ENCODE results near the gene CSF3R. TPM values are rescaled to one million over a fixed set of nuclear protein-coding genes. Genes with fewer than 3 reads are reported as not detected.

The CSF3R gene
- total RNA-seq, 2 experiments from 2014 or later: not detected

DNA sequence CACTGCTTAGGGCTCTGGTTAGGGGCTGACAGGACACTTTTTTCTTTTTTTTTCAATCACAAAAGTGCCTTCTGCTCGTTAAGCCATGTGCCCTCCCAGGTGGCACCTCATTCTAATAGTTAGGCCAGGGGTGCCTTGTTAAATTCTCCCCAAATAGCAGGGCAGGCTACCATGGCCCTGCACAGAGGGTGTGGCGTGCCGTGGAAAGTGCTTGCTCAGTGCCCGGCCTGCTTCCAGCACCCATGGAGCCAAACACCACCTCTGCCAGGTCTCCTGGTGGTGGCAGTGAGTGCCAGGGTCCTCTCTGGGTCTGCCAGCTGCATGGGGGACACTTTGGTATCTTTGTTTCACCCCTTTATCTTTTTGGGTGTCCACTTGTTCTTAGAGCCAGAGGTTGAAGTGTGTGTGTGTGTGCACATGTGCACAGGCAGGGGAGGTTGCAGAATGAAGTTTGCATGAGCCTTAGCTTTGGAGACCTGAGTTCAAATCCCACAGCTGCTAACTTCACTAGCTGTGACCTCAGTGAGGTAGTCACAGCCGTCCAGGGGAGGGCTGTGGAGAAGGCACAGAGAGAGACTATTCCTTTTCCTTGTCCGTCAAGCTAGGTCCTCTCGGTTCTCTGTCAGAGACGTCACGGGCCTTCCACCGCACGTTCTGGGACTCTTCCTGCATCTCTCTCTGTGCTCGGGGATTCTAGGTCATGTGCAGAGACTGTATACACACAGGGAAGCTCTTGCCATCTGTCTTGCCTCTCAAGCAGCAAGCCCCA is 39.9 kb upstream of the CSF3R start:
- BruUV-seq (replicated peaks): no TSS peak
- TF ChIP-seq EZH2phosphoT487 (IDR thresholded peaks at IDR 0.05; ENCODE audit: borderline replicate concordance, low read depth, low read length): no peak
- Histone ChIP-seq H3K4me2 (ENCODE audit: low read length) (no peak overlapping the region), H3K4me3 (ENCODE audit: low read depth, low read length, poor library complexity, severe bottlenecking) (no peak overlapping the region), H3K9me3 (ENCODE audit: low read length) (no peaks in the 10 kb centered on the region), H2AFZ (ENCODE audit: low read length) (no peak overlapping the region), H3K79me2 (ENCODE audit: insufficient read depth, low read depth, low read length) (no peaks in the 10 kb centered on the region), H3K27ac (ENCODE audit: low read depth, low read length, poor library complexity, severe bottlenecking) (no peak overlapping the region), H3K36me3 (ENCODE audit: insufficient read depth, low read length) (no peaks in the 10 kb centered on the region), H4K20me1 (ENCODE audit: insufficient read depth, low read length) (no peaks in the 10 kb centered on the region), H3K4me1 (ENCODE audit: insufficient read depth, low read length, poor library complexity, severe bottlenecking) (no peaks in the 10 kb centered on the region), H3K9me2 (ENCODE audit: insufficient read depth, low read length) (no peaks in the 10 kb centered on the region)
- no peak for DNase-seq (ENCODE audit: low spot score)
- intact Hi-C loops (cut with micrococcal nuclease; ENCODE audit: unreplicated experiment): no loop called here
- ChIA-PET CTCF (ENCODE audit: unreplicated experiment) (no interaction called here), POLR2A (no interaction called here)

DNA sequence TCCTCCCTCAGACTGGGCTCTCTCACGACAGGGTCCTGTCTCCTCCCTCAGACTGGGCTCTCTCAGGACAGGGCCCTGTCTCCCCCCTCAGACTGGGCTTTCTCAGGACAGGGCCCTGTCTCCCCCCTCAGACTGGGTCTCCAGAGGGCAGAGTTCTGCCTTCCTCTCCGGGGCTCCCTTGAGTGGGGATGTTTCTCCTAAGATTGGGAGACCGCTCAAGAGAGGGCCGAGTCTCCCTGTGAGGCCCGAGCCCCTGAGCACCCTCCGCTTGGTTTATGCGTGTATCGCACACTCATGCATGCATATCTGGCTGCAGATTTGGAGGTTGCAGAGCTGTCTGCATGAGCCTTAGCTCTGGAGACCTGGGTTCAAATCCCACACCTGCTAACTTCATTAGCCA is 39.3 kb upstream of the CSF3R start:
- TF ChIP-seq EZH2phosphoT487 (IDR thresholded peaks at IDR 0.05; ENCODE audit: borderline replicate concordance, low read depth, low read length): no peak
- TF ChIP-seq, protein P1, sequence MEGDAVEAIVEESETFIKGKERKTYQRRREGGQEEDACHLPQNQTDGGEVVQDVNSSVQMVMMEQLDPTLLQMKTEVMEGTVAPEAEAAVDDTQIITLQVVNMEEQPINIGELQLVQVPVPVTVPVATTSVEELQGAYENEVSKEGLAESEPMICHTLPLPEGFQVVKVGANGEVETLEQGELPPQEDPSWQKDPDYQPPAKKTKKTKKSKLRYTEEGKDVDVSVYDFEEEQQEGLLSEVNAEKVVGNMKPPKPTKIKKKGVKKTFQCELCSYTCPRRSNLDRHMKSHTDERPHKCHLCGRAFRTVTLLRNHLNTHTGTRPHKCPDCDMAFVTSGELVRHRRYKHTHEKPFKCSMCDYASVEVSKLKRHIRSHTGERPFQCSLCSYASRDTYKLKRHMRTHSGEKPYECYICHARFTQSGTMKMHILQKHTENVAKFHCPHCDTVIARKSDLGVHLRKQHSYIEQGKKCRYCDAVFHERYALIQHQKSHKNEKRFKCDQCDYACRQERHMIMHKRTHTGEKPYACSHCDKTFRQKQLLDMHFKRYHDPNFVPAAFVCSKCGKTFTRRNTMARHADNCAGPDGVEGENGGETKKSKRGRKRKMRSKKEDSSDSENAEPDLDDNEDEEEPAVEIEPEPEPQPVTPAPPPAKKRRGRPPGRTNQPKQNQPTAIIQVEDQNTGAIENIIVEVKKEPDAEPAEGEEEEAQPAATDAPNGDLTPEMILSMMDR (conservative IDR thresholded peaks at IDR 0.05; ENCODE audit: low read length): no peak
- no peak overlapping the region for H2AFZ ChIP-seq (ENCODE audit: low read length)

DNA sequence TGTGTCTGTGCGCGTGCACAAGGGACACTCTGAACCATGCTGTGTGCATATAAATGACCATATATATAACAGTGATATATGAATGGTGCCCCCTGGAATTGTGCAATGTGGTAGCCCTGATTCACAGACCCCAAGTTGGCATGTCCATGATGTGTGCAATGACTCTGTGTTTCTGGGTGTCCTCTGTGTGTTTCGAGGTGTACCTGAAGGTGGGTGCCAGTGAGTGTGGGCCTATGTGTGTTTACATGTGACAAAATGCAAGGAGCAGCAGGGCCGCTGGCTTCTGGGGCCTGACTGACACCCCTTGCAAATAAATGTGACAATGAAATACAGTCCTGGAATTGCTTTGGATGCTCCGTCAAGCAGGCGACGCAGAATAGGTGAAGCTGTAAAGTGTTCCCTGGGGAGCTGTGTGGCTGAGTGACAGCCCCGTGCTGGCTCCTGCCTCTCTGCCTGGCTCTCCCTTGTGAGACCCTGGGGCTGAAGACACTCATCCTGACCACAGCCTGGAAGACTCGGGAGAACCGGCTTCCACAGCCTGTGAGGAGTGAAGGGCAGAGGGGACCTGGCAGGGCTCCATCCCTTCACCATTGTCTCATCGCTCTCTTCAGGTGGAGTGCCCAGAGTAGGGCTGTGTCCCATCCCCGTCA is 38.2 kb upstream of the CSF3R start:
- ChIA-PET CTCF (ENCODE audit: unreplicated experiment) (no interaction called here), POLR2A (no interaction called here)
- no peak for DNase-seq (ENCODE audit: low spot score)
- intact Hi-C loops (cut with micrococcal nuclease; ENCODE audit: unreplicated experiment): no loop called here
- Histone ChIP-seq H3K4me2 (ENCODE audit: low read length) (no peak overlapping the region), H3K4me3 (ENCODE audit: low read depth, low read length, poor library complexity, severe bottlenecking) (no peak overlapping the region), H3K36me3 (ENCODE audit: insufficient read depth, low read length) (no peaks in the 10 kb centered on the region), H3K27ac (ENCODE audit: low read depth, low read length, poor library complexity, severe bottlenecking) (no peak overlapping the region), H3K9me3 (ENCODE audit: low read length) (no peaks in the 10 kb centered on the region), H3K79me2 (ENCODE audit: insufficient read depth, low read depth, low read length) (no peaks in the 10 kb centered on the region), H3K9me2 (ENCODE audit: insufficient read depth, low read length) (no peaks in the 10 kb centered on the region), H3K4me1 (ENCODE audit: insufficient read depth, low read length, poor library complexity, severe bottlenecking) (no peaks in the 10 kb centered on the region), H4K20me1 (ENCODE audit: insufficient read depth, low read length) (no peaks in the 10 kb centered on the region), H2AFZ (ENCODE audit: low read length) (no peak overlapping the region)
- BruUV-seq (replicated peaks): no TSS peak
- no peak for TF ChIP-seq EZH2phosphoT487 (IDR thresholded peaks at IDR 0.05; ENCODE audit: borderline replicate concordance, low read depth, low read length)
- TF ChIP-seq, protein P1 (conservative IDR thresholded peaks at IDR 0.05; ENCODE audit: low read length): no peak

More for the DNA sequence above, 39.3 kb upstream of the CSF3R start:
- intact Hi-C loops (cut with micrococcal nuclease; ENCODE audit: unreplicated experiment): no loop called here
- Histone ChIP-seq H3K27ac (ENCODE audit: low read depth, low read length, poor library complexity, severe bottlenecking) (no peak overlapping the region), H3K4me2 (ENCODE audit: low read length) (no peak overlapping the region), H3K9me2 (ENCODE audit: insufficient read depth, low read length) (no peaks in the 10 kb centered on the region), H3K4me1 (ENCODE audit: insufficient read depth, low read length, poor library complexity, severe bottlenecking) (no peaks in the 10 kb centered on the region), H3K36me3 (ENCODE audit: insufficient read depth, low read length) (no peaks in the 10 kb centered on the region), H3K9me3 (ENCODE audit: low read length) (no peaks in the 10 kb centered on the region), H4K20me1 (ENCODE audit: insufficient read depth, low read length) (no peaks in the 10 kb centered on the region), H3K79me2 (ENCODE audit: insufficient read depth, low read depth, low read length) (no peaks in the 10 kb centered on the region), H3K4me3 (ENCODE audit: low read depth, low read length, poor library complexity, severe bottlenecking) (no peak overlapping the region)
- DNase-seq (ENCODE audit: low spot score): no peak
- ChIA-PET POLR2A (no interaction called here), CTCF (ENCODE audit: unreplicated experiment) (no interaction called here)
- no TSS peak for BruUV-seq (replicated peaks)

Data from OCI-LY7 (cell line).